BLaER1 treated with 17β-estradiol and CSF1 and Interleukin-3, amounts not matched to agents 10 nM and 100 nM (cell line): ENCODE results near the gene CRACDL.

Experiments
- H3K27ac ChIP-seq, 11 experiments: shearing (Covaris generic); formaldehyde crosslinking; 2 replicates each; pipeline ENCODE4 v1.8.1; 2022
- H3K27me3 ChIP-seq, 11 experiments: shearing (Covaris generic); formaldehyde crosslinking; 2 replicates each; pipeline ENCODE4 v1.8.1; 2022
- H3K36me3 ChIP-seq, 11 experiments: shearing (Covaris generic); formaldehyde crosslinking; 2 replicates each; pipeline ENCODE4 v1.8.1; 2022
- H3K4me1 ChIP-seq, 10 experiments: shearing (Covaris generic); formaldehyde crosslinking; 2 replicates each; pipeline ENCODE4 v1.8.1; 2022
- H3K4me2 ChIP-seq, 11 experiments: shearing (Covaris generic); formaldehyde crosslinking; 2 replicates each; pipeline ENCODE4 v1.8.1; 2022
- H3K4me3 ChIP-seq, 10 experiments: shearing (Covaris generic); formaldehyde crosslinking; 2 replicates each; pipeline ENCODE4 v1.8.1; 2022
- H3K9ac ChIP-seq, 11 experiments: shearing (Covaris generic); formaldehyde crosslinking; 2 replicates each; pipeline ENCODE4 v1.8.1; 2022
- H3K9me3 ChIP-seq, 11 experiments: shearing (Covaris generic); formaldehyde crosslinking; replicated peaks in 1 of 11; 2 replicates each; pipeline ENCODE4 v1.8.1; 2022
- H4K20me1 ChIP-seq, 11 experiments: shearing (Covaris generic); formaldehyde crosslinking; 2 replicates each; pipeline ENCODE4 v1.8.1; 2022
- Cebpa-rat ChIP-seq, 11 experiments: shearing (Covaris generic); IDR thresholded peaks; 2 replicates each; pipeline ENCODE4 v1.8.1; 2022

Gene CRACDL

GRCh38 chr2:98896416-98896815 is 39.6 kb downstream of the CRACDL start:
- TF ChIP-seq Cebpa-rat (IDR thresholded peaks at IDR 0.05), result no peak
- peak overlapping the region in 4 of 11 experiments; percentile 9 to 16 (median 11); a peak in 3 of 22 replicates for H3K4me2 ChIP-seq
- H3K36me3 ChIP-seq, result no peaks in the 10 kb centered on the region
- peaks cover 0 to 10% (median 7%) of the 10 kb centered on the region in 10 experiments; a peak in 8 of 20 replicates for H3K4me1 ChIP-seq
- H4K20me1 ChIP-seq, result no peaks in the 10 kb centered on the region
- no peaks in the 10 kb centered on the region for H3K9me3 ChIP-seq
- no peak overlapping the region for H3K4me3 ChIP-seq
- no peaks in the 10 kb centered on the region for H3K27me3 ChIP-seq
- no peak overlapping the region for H3K27ac ChIP-seq
- no peak overlapping the region for H3K9ac ChIP-seq

- Histone ChIP-seq H3K9ac (no peak overlapping the region), H3K36me3 (no peaks in the 10 kb centered on the region), H3K4me1 (peaks cover 0 to 10% (median 8%) of the 10 kb centered on the region in 10 experiments; a peak in 8 of 20 replicates), H4K20me1 (no peaks in the 10 kb centered on the region), H3K27me3 (no peaks in the 10 kb centered on the region), H3K9me3 (0 out of 22 replicates have a peak, but pooled peaks cover 0 to 3% (median 0%) of the 10 kb centered on the region in 11 experiments), H3K4me3 (no peak overlapping the region), H3K4me2 (peak overlapping the region in 3 of 11 experiments; percentile 9 to 16 (median 12); a peak in 2 of 22 replicates), H3K27ac (no peak overlapping the region)
- TF ChIP-seq Cebpa-rat (IDR thresholded peaks at IDR 0.05), result no peak
Observed at GRCh38 chr2:98895901-98896300, 40.1 kb downstream of the CRACDL start.

- H3K27ac ChIP-seq, result no peak overlapping the region
- no peaks in the 10 kb centered on the region for H3K36me3 ChIP-seq
- H3K4me1 ChIP-seq, result peaks cover 0 to 10% (median 8%) of the 10 kb centered on the region in 10 experiments; a peak in 8 of 20 replicates
- peaks cover 0 to 9% (median 0%) of the 10 kb centered on the region in 11 experiments; a peak in 4 of 22 replicates for H3K9me3 ChIP-seq
- no peak for TF ChIP-seq Cebpa-rat (IDR thresholded peaks at IDR 0.05)
- H3K9ac ChIP-seq, result no peak overlapping the region
- H3K4me2 ChIP-seq, result no peak overlapping the region
- H3K27me3 ChIP-seq, result no peaks in the 10 kb centered on the region
- H3K4me3 ChIP-seq, result no peak overlapping the region
- H4K20me1 ChIP-seq, result no peaks in the 10 kb centered on the region
Observed at GRCh38 chr2:98895221-98895620, 40.8 kb downstream of the CRACDL start.

- no peaks in the 10 kb centered on the region for H4K20me1 ChIP-seq
- peaks cover 0 to 10% (median 8%) of the 10 kb centered on the region in 10 experiments; a peak in 8 of 20 replicates for H3K4me1 ChIP-seq
- H3K27me3 ChIP-seq, result no peaks in the 10 kb centered on the region
- H3K9ac ChIP-seq, result no peak overlapping the region
- H3K4me3 ChIP-seq, result no peak overlapping the region
- H3K36me3 ChIP-seq, result no peaks in the 10 kb centered on the region
- H3K9me3 ChIP-seq, result peaks cover 0 to 13% (median 0%) of the 10 kb centered on the region in 11 experiments; a peak in 4 of 22 replicates
- H3K27ac ChIP-seq, result no peak overlapping the region
- no peak for TF ChIP-seq Cebpa-rat (IDR thresholded peaks at IDR 0.05)
- H3K4me2 ChIP-seq, result no peak overlapping the region
Observed at GRCh38 chr2:98894331-98895000, 41.6 kb downstream of the CRACDL start.

GRCh38 chr2:98893911-98894321 is 42.1 kb downstream of the CRACDL start:
- Histone ChIP-seq H3K4me2 (no peak overlapping the region), H4K20me1 (no peaks in the 10 kb centered on the region), H3K4me1 (peaks cover 0 to 10% (median 8%) of the 10 kb centered on the region in 10 experiments; a peak in 8 of 20 replicates), H3K9me3 (peaks cover 0 to 13% (median 0%) of the 10 kb centered on the region in 11 experiments; a peak in 4 of 22 replicates), H3K9ac (no peak overlapping the region), H3K4me3 (no peak overlapping the region), H3K27ac (no peak overlapping the region), H3K27me3 (no peaks in the 10 kb centered on the region), H3K36me3 (no peaks in the 10 kb centered on the region)
- no peak for TF ChIP-seq Cebpa-rat (IDR thresholded peaks at IDR 0.05)

GRCh38 chr2:98892871-98893270 is 43.2 kb downstream of the CRACDL start:
- H3K4me1 ChIP-seq, result peaks cover 0 to 10% (median 8%) of the 10 kb centered on the region in 10 experiments; a peak in 8 of 20 replicates
- H3K9me3 ChIP-seq, result peaks cover under 1 to 15% (median 3%) of the 10 kb centered on the region in 11 experiments; a peak in 18 of 22 replicates
- no peak overlapping the region for H3K27ac ChIP-seq
- H3K9ac ChIP-seq, result no peak overlapping the region
- H3K4me3 ChIP-seq, result no peak overlapping the region
- H3K27me3 ChIP-seq, result no peaks in the 10 kb centered on the region
- no peaks in the 10 kb centered on the region for H4K20me1 ChIP-seq
- no peak for TF ChIP-seq Cebpa-rat (IDR thresholded peaks at IDR 0.05)
- H3K4me2 ChIP-seq, result no peak overlapping the region
- no peaks in the 10 kb centered on the region for H3K36me3 ChIP-seq

GRCh38 chr2:98891591-98891990 is 44.4 kb downstream of the CRACDL start:
- Histone ChIP-seq H4K20me1 (no peaks in the 10 kb centered on the region), H3K27me3 (no peaks in the 10 kb centered on the region), H3K4me3 (no peak overlapping the region), H3K36me3 (no peaks in the 10 kb centered on the region), H3K4me2 (no peak overlapping the region), H3K9me3 (peaks cover 13 to 27% (median 15%) of the 10 kb centered on the region in 11 experiments), H3K9ac (no peak overlapping the region), H3K27ac (no peak overlapping the region), H3K4me1 (peaks cover 0 to 9% (median 7%) of the 10 kb centered on the region in 10 experiments; a peak in 8 of 20 replicates)
- TF ChIP-seq Cebpa-rat (IDR thresholded peaks at IDR 0.05), result no peak

GRCh38 chr2:98886066-98886554 is 49.9 kb downstream of the CRACDL start:
- no peak for TF ChIP-seq Cebpa-rat (IDR thresholded peaks at IDR 0.05)
- H3K27ac ChIP-seq, result no peak overlapping the region
- H3K4me3 ChIP-seq, result no peak overlapping the region
- H3K9me3 ChIP-seq, result peaks cover 25 to 43% (median 36%) of the 10 kb centered on the region in 11 experiments
- no peak overlapping the region for H3K9ac ChIP-seq
- H3K27me3 ChIP-seq, result no peaks in the 10 kb centered on the region
- no peaks in the 10 kb centered on the region for H4K20me1 ChIP-seq
- no peak overlapping the region for H3K4me2 ChIP-seq
- H3K36me3 ChIP-seq, result 0 out of 22 replicates have a peak, but pooled peaks cover 0 to 5% (median 0%) of the 10 kb centered on the region in 11 experiments
- peaks cover 0 to under 1% (median 0%) of the 10 kb centered on the region in 10 experiments; a peak in 1 of 20 replicates for H3K4me1 ChIP-seq

GRCh38 chr2:98884658-98885057 is 51.4 kb downstream of the CRACDL start:
- H3K9ac ChIP-seq, result no peak overlapping the region
- H4K20me1 ChIP-seq, result no peaks in the 10 kb centered on the region
- no peaks in the 10 kb centered on the region for H3K4me1 ChIP-seq
- TF ChIP-seq Cebpa-rat (IDR thresholded peaks at IDR 0.05), result no peak
- 0 out of 22 replicates have a peak, but pooled peaks cover 0 to 5% (median 0%) of the 10 kb centered on the region in 11 experiments for H3K36me3 ChIP-seq
- no peak overlapping the region for H3K4me3 ChIP-seq
- no peak overlapping the region for H3K4me2 ChIP-seq
- peaks cover 25 to 43% (median 35%) of the 10 kb centered on the region in 11 experiments for H3K9me3 ChIP-seq
- H3K27ac ChIP-seq, result no peak overlapping the region
- H3K27me3 ChIP-seq, result no peaks in the 10 kb centered on the region
